H9 (cell line): Measurements from ENCODE around the gene ARPC1A. TPM values are rescaled to one million over a fixed set of nuclear protein-coding genes. Genes with fewer than 3 reads are reported as not detected.

Experiments
- DNase-seq: peaks from one replicate; pipeline ENCODE4 v3.0.0-alpha.2; 2017
- H2AFZ ChIP-seq: one replicate; pipeline ENCODE4 v1.6.1; 2013; ENCODE audit warnings: mild to moderate bottlenecking, low read length, control low read depth, moderate library complexity
- H2AK5ac ChIP-seq: 2 replicates; pipeline ENCODE4 v1.6.1; 2013; ENCODE audit warnings: low read length, control low read depth, mixed read lengths; ENCODE audit not compliant: insufficient read length
- H2BK120ac ChIP-seq: one replicate; pipeline ENCODE4 v1.6.1; 2013; ENCODE audit warnings: low read depth, mild to moderate bottlenecking, low read length, control low read depth, inconsistent platforms; ENCODE audit not compliant: poor library complexity, severe bottlenecking
- H2BK12ac ChIP-seq: 2 replicates; pipeline ENCODE4 v1.6.1; 2013; ENCODE audit warnings: low read length, control low read depth, mixed read lengths, low read depth; ENCODE audit not compliant: insufficient read length
- H2BK15ac ChIP-seq: 2 replicates; pipeline ENCODE4 v1.6.1; 2013; ENCODE audit warnings: low read depth, low read length, control low read depth
- H2BK20ac ChIP-seq: one replicate; pipeline ENCODE4 v1.6.1; 2013; ENCODE audit warnings: low read depth, mild to moderate bottlenecking, low read length, control low read depth, inconsistent platforms; ENCODE audit not compliant: poor library complexity, severe bottlenecking
- H2BK5ac ChIP-seq: 2 replicates; pipeline ENCODE4 v1.6.1; 2013; ENCODE audit warnings: low read length, control low read depth, mixed read lengths; ENCODE audit not compliant: insufficient read length
- H3K14ac ChIP-seq: 2 replicates; pipeline ENCODE4 v1.6.1; 2013; ENCODE audit warnings: low read length, control low read depth; ENCODE audit not compliant: insufficient read depth
- H3K18ac ChIP-seq: 2 replicates; pipeline ENCODE4 v1.6.1; 2013; ENCODE audit warnings: low read depth, mild to moderate bottlenecking, mixed read lengths, low read length, control low read depth; ENCODE audit not compliant: insufficient read length
- H3K23ac ChIP-seq: 2 replicates; pipeline ENCODE4 v1.6.1; 2013; ENCODE audit warnings: low read length, control low read depth, mixed read lengths, low read depth; ENCODE audit not compliant: insufficient read length
- H3K23me2 ChIP-seq: 2 replicates; pipeline ENCODE4 v1.6.1; 2013; ENCODE audit warnings: low read depth, mild to moderate bottlenecking, mixed read lengths, low read length, control low read depth; ENCODE audit not compliant: insufficient read length, poor library complexity, severe bottlenecking
- H3K27ac ChIP-seq: 2 replicates; pipeline ENCODE4 v1.5.1; 2013; ENCODE audit warnings: low read length, control low read depth, mixed read lengths, low read depth; ENCODE audit not compliant: insufficient read length
- H3K27me3 ChIP-seq: 2 replicates; pipeline ENCODE4 v1.6.1; 2013; ENCODE audit warnings: low read length, control low read depth, inconsistent platforms; ENCODE audit not compliant: insufficient read depth
- H3K4ac ChIP-seq: 2 replicates; pipeline ENCODE4 v1.6.1; 2013; ENCODE audit warnings: low read depth, mild to moderate bottlenecking, control low read depth, inconsistent platforms, low read length, moderate library complexity
- H3K4me1 ChIP-seq: 2 replicates; pipeline ENCODE4 v1.6.1; 2013; ENCODE audit warnings: low read length, control low read depth, inconsistent platforms; ENCODE audit not compliant: insufficient read depth
- H3K4me2 ChIP-seq: 2 replicates; pipeline ENCODE4 v1.6.1; 2013; ENCODE audit warnings: low read length, control low read depth, mixed read lengths; ENCODE audit not compliant: insufficient read length, insufficient read depth
- H3K56ac ChIP-seq: 2 replicates; pipeline ENCODE4 v1.6.1; 2013; ENCODE audit warnings: low read depth, mild to moderate bottlenecking, mixed read lengths, low read length, control low read depth; ENCODE audit not compliant: insufficient read length
- H3K79me1 ChIP-seq: 2 replicates; pipeline ENCODE4 v1.6.1; 2013; ENCODE audit warnings: low read depth, mild to moderate bottlenecking, moderate library complexity, low read length, control low read depth, inconsistent platforms; ENCODE audit not compliant: insufficient read depth, poor library complexity, severe bottlenecking
- H3K79me2 ChIP-seq: 2 replicates; pipeline ENCODE4 v1.6.1; 2013; ENCODE audit warnings: low read length, control low read depth, inconsistent platforms; ENCODE audit not compliant: insufficient read depth
- H3K9ac ChIP-seq: 2 replicates; pipeline ENCODE4 v1.6.1; 2013; ENCODE audit warnings: low read length, control low read depth, mixed read lengths; ENCODE audit not compliant: insufficient read length; ENCODE audit errors: extremely low read depth
- H3K9me3 ChIP-seq: one replicate; pipeline ENCODE4 v1.6.1; 2013; ENCODE audit warnings: low read depth, low read length, inconsistent platforms; ENCODE audit not compliant: control insufficient read depth
- H3T11ph ChIP-seq: one replicate; pipeline ENCODE4 v1.6.1; 2013; ENCODE audit warnings: mild to moderate bottlenecking, low read length, control low read depth, inconsistent platforms
- H4K20me1 ChIP-seq: one replicate; pipeline ENCODE4 v1.6.1; 2013; ENCODE audit not compliant: control insufficient read depth, insufficient read length, insufficient read depth
- H4K5ac ChIP-seq: 2 replicates; pipeline ENCODE4 v1.6.1; 2013; ENCODE audit warnings: low read depth, mild to moderate bottlenecking, mixed read lengths, low read length, control low read depth; ENCODE audit not compliant: insufficient read length
- H4K8ac ChIP-seq: replicated peaks from 2 replicates; pipeline ENCODE4 v1.6.1; 2013; ENCODE audit warnings: low read length, control low read depth, mixed read lengths, low read depth; ENCODE audit not compliant: insufficient read length
- H4K91ac ChIP-seq: 2 replicates; pipeline ENCODE4 v1.6.1; 2013; ENCODE audit warnings: low read depth, mild to moderate bottlenecking, moderate library complexity, mixed read lengths, low read length, control low read depth; ENCODE audit not compliant: insufficient read length
- H3K27ac Mint-ChIP-seq, 3 experiments: 2 replicates in 2 of 3; 3 replicates in 1 of 3; pipeline ENCODE4 v1.8.0; 2020 to 2021; ENCODE audit warnings: mixed read lengths in 3 of 3, mild to moderate bottlenecking in 1 of 3, moderate library complexity in 1 of 3
- H3K27me3 Mint-ChIP-seq: 2 replicates; pipeline ENCODE4 v1.8.0; 2021; ENCODE audit warnings: low read depth, mild to moderate bottlenecking, moderate library complexity, mixed read lengths
- H3K36me3 Mint-ChIP-seq, 3 experiments: 2 replicates in 2 of 3; 3 replicates in 1 of 3; pipeline ENCODE4 v1.8.0; 2020 to 2021; ENCODE audit warnings: low read depth in 3 of 3, mixed read lengths in 3 of 3; ENCODE audit not compliant: insufficient read depth in 1 of 3
- H3K4me1 Mint-ChIP-seq, 2 experiments: 2 replicates each; pipeline ENCODE4 v1.8.0; 2020; ENCODE audit warnings: mixed read lengths in 2 of 2
- H3K4me3 Mint-ChIP-seq, 2 experiments: 2 replicates in 1 of 2; 3 replicates in 1 of 2; pipeline ENCODE4 v1.8.0; 2020 to 2021; ENCODE audit warnings: mild to moderate bottlenecking in 2 of 2, mixed read lengths in 2 of 2, moderate library complexity in 1 of 2
- H3K9me3 Mint-ChIP-seq, 2 experiments: 2 replicates in 1 of 2; 3 replicates in 1 of 2; pipeline ENCODE4 v1.8.0; 2020; ENCODE audit warnings: mild to moderate bottlenecking in 2 of 2, mixed read lengths in 2 of 2, moderate library complexity in 1 of 2
- CTCF ChIP-seq: fragments of 200-600 bp; sonication (generic); conservative IDR thresholded peaks from 3 replicates; pipeline ENCODE4 v1.8.0; 2021; ENCODE audit warnings: antibody characterized with exemption, mild to moderate bottlenecking
- WGBS: extraction: QIAGEN DNeasy Blood & Tissue Kit; methylation state at CpG from one replicate; pipeline ENCODE4 v1.1.7; 2013; ENCODE audit warnings: missing lambda C conversion rate, low lambda C conversion rate, mixed read lengths; ENCODE audit not compliant: insufficient read length; ENCODE audit errors: extremely low coverage; 5-methylcytosine and 5-hydroxymethylcytosine counted together
- total RNA-seq: library from RNA; stranded (reverse); gene quantifications from 2 replicates; pipeline ENCODE4 v1.2.1, GENCODE V29; 2021

Gene ARPC1A
- total RNA-seq, 1 experiment from 2014 or later: 169 TPM

- no peak overlapping the region for H3K4ac ChIP-seq
- H4K8ac ChIP-seq: no peak overlapping the region
- H3K79me2 ChIP-seq: peaks cover 6% of the 10 kb centered on the region; the same call in 1 of the 2 replicates
- no peaks in the 10 kb centered on the region for H3K27me3 Mint-ChIP-seq
- H2BK20ac ChIP-seq: no peak overlapping the region
- DNase-seq: no peak
- H3K18ac ChIP-seq: no peak overlapping the region
- no peak overlapping the region for H3K56ac ChIP-seq
- H3K4me1 ChIP-seq: no peaks in the 10 kb centered on the region
- no peak overlapping the region for H4K91ac ChIP-seq
- peaks cover 6 to 9% of the 10 kb centered on the region in 2 experiments for H3K4me1 Mint-ChIP-seq
- no peak overlapping the region for H3K27ac ChIP-seq
- no peak overlapping the region for H3K23ac ChIP-seq
- H3K27me3 ChIP-seq: no peaks in the 10 kb centered on the region
- H3K9me3 Mint-ChIP-seq: no peaks in the 10 kb centered on the region
- H3K4me3 Mint-ChIP-seq: no peak overlapping the region
- H3K27ac Mint-ChIP-seq: no peak overlapping the region
- no peak overlapping the region for H2AK5ac ChIP-seq
- H3T11ph ChIP-seq: no peak overlapping the region
- no peak overlapping the region for H2BK15ac ChIP-seq
- peaks cover 14 to 32% (median 15%) of the 10 kb centered on the region in 3 experiments; a peak in 6 of 7 replicates for H3K36me3 Mint-ChIP-seq
- peaks cover 5% of the 10 kb centered on the region for H3K79me1 ChIP-seq
- H4K5ac ChIP-seq: no peak overlapping the region
- H3K4me2 ChIP-seq: no peak overlapping the region
- H4K20me1 ChIP-seq: no peaks in the 10 kb centered on the region
- no peak overlapping the region for H3K9ac ChIP-seq
- H2AFZ ChIP-seq: no peak overlapping the region
- no peak overlapping the region for H3K14ac ChIP-seq
- WGBS: no CpG with 5 or more reads among the region's 2 CpGs
- H2BK5ac ChIP-seq: no peak overlapping the region
- TF ChIP-seq CTCF: no peak
- no peak overlapping the region for H2BK12ac ChIP-seq
- no peaks in the 10 kb centered on the region for H3K9me3 ChIP-seq
- no peak overlapping the region for H2BK120ac ChIP-seq
- H3K23me2 ChIP-seq: no peaks in the 10 kb centered on the region
Observed at GRCh38 chr7:99331002-99331401, 5.3 kb downstream of the ARPC1A start.
